Immature natural killer cell (primary cell): ENCODE data around the gene SLC4A4. TPM values are rescaled to one million over a fixed set of nuclear protein-coding genes. Genes with fewer than 3 reads are reported as not detected.
A peak's percentile ranks its signal among the peaks of the same experiment; 100 is the strongest.

Experiments used
- DNase-seq, 3 donors: peaks; one replicate each; pipeline ENCODE4 v3.0.0; 2022; ENCODE audit warnings: mixed read lengths in 1 of 3
- H3K27ac Mint-ChIP-seq, 6 donors: one replicate each; pipeline ENCODE4 v1.8.0; 2020; ENCODE audit warnings: mixed read lengths in 6 of 6, mild to moderate bottlenecking in 5 of 6, inconsistent platforms in 4 of 6, moderate library complexity in 3 of 6
- H3K27me3 Mint-ChIP-seq, 3 donors: one replicate each; pipeline ENCODE4 v1.8.0; 2020 to 2021; ENCODE audit warnings: low read depth in 3 of 3, mild to moderate bottlenecking in 3 of 3, mixed read lengths in 3 of 3, moderate library complexity in 3 of 3, inconsistent platforms in 1 of 3
- H3K36me3 Mint-ChIP-seq, 3 donors: one replicate each; pipeline ENCODE4 v1.8.0; 2020; ENCODE audit warnings: mixed read lengths in 3 of 3, inconsistent platforms in 2 of 3, mild to moderate bottlenecking in 2 of 3
- H3K4me1 Mint-ChIP-seq, 2 donors: one replicate each; pipeline ENCODE4 v1.8.0; 2020; ENCODE audit warnings: inconsistent platforms in 2 of 2, mild to moderate bottlenecking in 2 of 2, mixed read lengths in 2 of 2, moderate library complexity in 1 of 2
- H3K4me3 Mint-ChIP-seq, 5 donors: one replicate each; pipeline ENCODE4 v1.8.0; 2020; ENCODE audit warnings: mild to moderate bottlenecking in 5 of 5, mixed read lengths in 5 of 5, inconsistent platforms in 3 of 5, moderate library complexity in 3 of 5
- H3K9me3 Mint-ChIP-seq, 6 donors: one replicate each; pipeline ENCODE4 v1.8.0; 2020; ENCODE audit warnings: mild to moderate bottlenecking in 6 of 6, mixed read lengths in 6 of 6, inconsistent platforms in 4 of 6, moderate library complexity in 3 of 6
- polyA plus RNA-seq, 3 donors: library from polyadenylated mRNA; unstranded; fragments of 300-500 nt; fragmentation: Illumina TruSeq; gene quantifications; one replicate each; pipeline ENCODE4 v1.2.3, GENCODE V29; 2021

The SLC4A4 gene
- 1 to 10 TPM; 4.4 to 8.0 (median 7.1) TPM for polyA plus RNA-seq

DNA sequence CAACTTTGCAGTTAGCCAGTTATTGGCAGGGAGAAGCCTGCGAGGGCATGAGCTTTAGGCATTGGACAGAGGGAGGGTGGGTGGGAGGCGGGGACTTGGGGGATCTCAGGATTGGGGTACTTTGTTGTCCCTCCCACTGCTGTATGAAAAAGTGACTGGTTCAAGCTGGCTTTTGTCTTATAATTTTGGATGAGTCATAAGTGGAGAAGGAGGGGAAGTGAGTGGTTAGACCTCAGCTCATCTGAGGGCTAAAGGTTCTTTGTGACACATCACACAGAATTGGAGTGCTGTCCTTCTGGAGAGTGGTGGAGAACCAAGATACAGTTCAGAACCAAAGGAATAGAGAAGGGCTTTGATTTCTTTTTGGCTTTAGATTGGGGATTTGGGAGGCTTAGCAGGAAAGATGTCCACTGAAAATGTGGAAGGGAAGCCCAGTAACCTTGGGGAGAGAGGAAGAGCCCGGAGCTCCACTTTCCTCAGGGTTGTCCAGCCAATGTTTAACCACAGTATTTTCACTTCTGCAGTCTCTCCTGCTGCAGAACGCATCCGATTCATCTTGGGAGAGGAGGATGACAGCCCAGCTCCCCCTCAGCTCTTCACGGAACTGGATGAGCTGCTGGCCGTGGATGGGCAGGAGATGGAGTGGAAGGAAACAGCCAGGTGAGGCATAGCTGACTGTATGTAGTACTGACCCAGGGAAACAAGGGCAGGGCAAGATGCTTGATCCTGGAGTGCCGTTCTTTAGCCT lies at the start of gene SLC4A4:
Gene SLC4A4, plus strand, starts transcription at position 175 of the 748 bp plus-strand sequence.
- H3K4me3 Mint-ChIP-seq = peak within 1 kb of the TSS in 4 of 5 donors; percentile 37 to 57 (median 55)
- H3K27me3 Mint-ChIP-seq = no peaks in the 10 kb centered on the region
- H3K36me3 Mint-ChIP-seq = peaks cover 3 to 16% (median 11%) of the 10 kb centered on the region in 3 donors
- H3K27ac Mint-ChIP-seq = peak within 1 kb of the TSS in 3 of 6 donors; percentile 20 to 68 (median 40)
- peaks cover 14 to 16% of the 10 kb centered on the region in 2 donors for H3K4me1 Mint-ChIP-seq
- H3K9me3 Mint-ChIP-seq = peaks cover 0 to 2% (median 0%) of the 10 kb centered on the region in 6 donors
- peak; percentile 6 to 33 (median 14) for DNase-seq

DNA sequence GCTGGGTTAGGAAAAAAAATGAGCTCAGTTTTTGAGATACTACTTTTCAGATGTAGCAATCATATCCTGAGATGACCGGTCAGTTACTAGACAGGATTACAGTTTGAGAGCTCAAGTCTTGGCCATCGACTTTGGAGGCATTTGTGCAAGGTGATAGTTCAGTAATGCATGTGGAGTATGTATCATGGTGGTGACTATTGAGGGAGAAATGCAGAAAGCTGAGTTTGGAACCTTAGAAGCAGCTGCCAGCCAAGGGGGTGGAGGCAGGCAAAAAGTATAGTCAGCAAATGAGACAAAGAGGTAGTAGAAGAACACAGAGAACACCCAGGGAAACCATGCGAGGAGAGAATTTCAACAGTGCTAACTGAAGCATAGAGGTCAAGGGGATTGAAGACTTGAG lies 48.7 kb upstream of the SLC4A4 start:
- DNase-seq = no peak
- Mint-ChIP-seq H3K27ac (peak overlapping the region in 1 of 6 donors; percentile 23), H3K9me3 (no peaks in the 10 kb centered on the region), H3K36me3 (no peaks in the 10 kb centered on the region), H3K4me1 (peaks cover 2 to 5% of the 10 kb centered on the region in 2 donors), H3K27me3 (peaks cover 0 to 2% (median 0%) of the 10 kb centered on the region in 3 donors), H3K4me3 (no peak overlapping the region)

DNA sequence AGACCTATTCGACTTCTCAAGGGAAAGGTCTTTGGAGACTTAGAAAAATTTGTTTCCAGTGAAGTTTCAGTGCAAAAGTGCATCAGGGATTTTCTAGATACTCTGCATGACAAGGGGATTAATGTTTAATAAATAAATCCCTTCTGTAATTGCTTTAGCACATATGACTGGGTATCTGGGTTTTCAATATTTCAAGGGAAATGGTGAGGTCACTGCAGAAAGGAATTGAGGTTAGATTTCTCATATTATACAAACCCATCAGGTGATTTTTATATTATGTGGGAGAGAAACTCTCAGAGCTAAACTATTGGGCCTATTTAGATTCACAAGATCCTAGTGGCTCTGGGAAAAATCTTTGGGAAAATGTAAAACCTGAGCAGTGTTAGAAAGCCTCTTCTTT lies 48.3 kb upstream of the SLC4A4 start:
- no peak for DNase-seq
- Mint-ChIP-seq H3K27ac (no peak overlapping the region), H3K4me1 (peaks cover 2 to 5% of the 10 kb centered on the region in 2 donors), H3K4me3 (no peak overlapping the region), H3K27me3 (peaks cover 0 to 2% (median 0%) of the 10 kb centered on the region in 3 donors), H3K9me3 (no peaks in the 10 kb centered on the region), H3K36me3 (no peaks in the 10 kb centered on the region)

DNA sequence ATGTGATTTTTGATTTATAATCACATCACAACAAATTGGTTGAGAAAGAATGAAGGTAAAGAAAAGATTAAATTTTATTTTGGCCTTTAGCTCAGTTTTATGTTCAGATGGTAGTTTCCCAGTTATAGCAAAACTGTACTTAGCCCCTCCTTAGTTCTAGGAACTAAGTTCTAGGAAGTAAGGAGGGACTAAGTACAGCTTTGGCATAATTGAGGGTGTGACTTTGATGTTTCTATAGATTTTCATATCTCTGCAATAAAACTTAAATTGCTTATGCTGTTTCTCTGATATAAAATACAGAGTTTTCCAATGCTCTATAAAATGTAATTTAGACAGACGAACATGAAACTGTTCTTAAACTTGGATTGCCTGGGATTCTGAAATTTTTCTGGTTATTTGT lies 46.6 kb upstream of the SLC4A4 start:
- DNase-seq = no peak
- Mint-ChIP-seq H3K27ac (no peak overlapping the region), H3K4me3 (no peak overlapping the region), H3K36me3 (no peaks in the 10 kb centered on the region), H3K4me1 (peaks cover 0 to 2% of the 10 kb centered on the region in 2 donors), H3K9me3 (no peaks in the 10 kb centered on the region), H3K27me3 (peaks cover 0 to 2% (median 0%) of the 10 kb centered on the region in 3 donors)

DNA sequence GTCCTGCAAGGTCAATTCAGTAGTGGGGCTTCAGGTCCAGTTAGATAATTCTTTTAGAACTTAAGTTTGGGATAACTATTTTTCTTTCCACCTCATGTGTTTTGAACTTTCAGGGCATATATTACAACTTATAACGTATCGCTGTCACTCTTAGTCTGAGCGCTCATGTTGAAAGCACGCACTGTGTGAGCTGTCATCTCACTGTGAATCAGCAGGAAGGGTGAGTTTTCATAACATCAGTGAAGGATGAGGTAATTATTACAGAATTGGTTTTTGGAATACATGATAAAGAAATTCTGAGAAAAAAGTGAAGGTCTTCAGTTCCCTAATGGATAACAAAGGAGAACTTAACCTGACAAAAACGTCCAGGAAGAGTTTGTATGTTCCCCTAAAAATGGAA lies 45.1 kb upstream of the SLC4A4 start:
- peaks cover 0 to 2% of the 10 kb centered on the region in 2 donors for H3K4me1 Mint-ChIP-seq
- peaks cover 0 to 2% (median 0%) of the 10 kb centered on the region in 3 donors for H3K27me3 Mint-ChIP-seq
- no peak overlapping the region for H3K27ac Mint-ChIP-seq
- no peak for DNase-seq
- H3K36me3 Mint-ChIP-seq = no peaks in the 10 kb centered on the region
- H3K4me3 Mint-ChIP-seq = no peak overlapping the region
- H3K9me3 Mint-ChIP-seq = no peaks in the 10 kb centered on the region

DNA sequence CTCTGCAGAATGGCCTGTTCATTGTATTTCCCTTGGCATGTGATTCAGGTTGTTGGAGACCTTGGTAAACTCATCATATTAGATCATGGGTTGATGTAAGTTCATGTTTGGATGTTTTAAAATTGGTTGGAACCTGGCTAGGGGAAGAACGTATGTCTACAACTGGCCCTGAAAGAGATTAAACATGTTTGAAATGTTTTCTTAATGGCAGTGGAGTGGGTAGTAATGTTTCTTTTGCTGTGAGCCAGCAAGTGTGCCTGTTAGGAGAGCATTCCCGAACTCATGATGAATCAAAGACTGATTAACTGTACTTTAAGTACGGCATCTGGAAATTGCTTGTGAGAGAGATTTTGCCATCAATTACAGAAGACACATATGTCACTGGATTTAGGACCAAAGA lies 44.5 kb upstream of the SLC4A4 start:
- peaks cover 0 to 2% (median 0%) of the 10 kb centered on the region in 3 donors for H3K27me3 Mint-ChIP-seq
- no peaks in the 10 kb centered on the region for H3K36me3 Mint-ChIP-seq
- H3K9me3 Mint-ChIP-seq = no peaks in the 10 kb centered on the region
- no peak overlapping the region for H3K27ac Mint-ChIP-seq
- H3K4me1 Mint-ChIP-seq = peaks cover 0 to 4% of the 10 kb centered on the region in 2 donors
- DNase-seq = no peak
- no peak overlapping the region for H3K4me3 Mint-ChIP-seq

DNA sequence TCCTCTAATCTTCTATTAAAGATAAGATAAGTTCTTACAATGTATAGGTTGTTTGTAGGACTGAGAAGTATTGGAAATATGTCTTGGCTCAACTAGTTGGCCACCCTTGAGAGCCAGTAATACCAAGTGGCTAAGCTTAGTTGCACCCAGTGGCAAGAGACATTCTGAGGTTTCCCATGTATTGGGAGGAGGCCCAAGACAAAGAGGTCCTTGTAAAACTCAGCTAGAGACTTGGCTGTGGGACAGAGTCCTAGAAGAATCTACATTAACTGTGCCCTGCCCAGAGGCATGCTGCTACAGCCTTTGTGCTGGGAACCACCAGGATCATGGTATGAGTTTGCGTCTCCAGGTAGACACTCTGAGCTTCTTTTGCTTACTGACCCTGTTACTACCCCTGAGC lies 41.9 kb upstream of the SLC4A4 start:
- H3K4me3 Mint-ChIP-seq = no peak overlapping the region
- peaks cover 0 to 5% of the 10 kb centered on the region in 2 donors for H3K4me1 Mint-ChIP-seq
- H3K27me3 Mint-ChIP-seq = no peaks in the 10 kb centered on the region
- no peak overlapping the region for H3K27ac Mint-ChIP-seq
- H3K9me3 Mint-ChIP-seq = no peaks in the 10 kb centered on the region
- no peaks in the 10 kb centered on the region for H3K36me3 Mint-ChIP-seq
- DNase-seq = no peak

DNA sequence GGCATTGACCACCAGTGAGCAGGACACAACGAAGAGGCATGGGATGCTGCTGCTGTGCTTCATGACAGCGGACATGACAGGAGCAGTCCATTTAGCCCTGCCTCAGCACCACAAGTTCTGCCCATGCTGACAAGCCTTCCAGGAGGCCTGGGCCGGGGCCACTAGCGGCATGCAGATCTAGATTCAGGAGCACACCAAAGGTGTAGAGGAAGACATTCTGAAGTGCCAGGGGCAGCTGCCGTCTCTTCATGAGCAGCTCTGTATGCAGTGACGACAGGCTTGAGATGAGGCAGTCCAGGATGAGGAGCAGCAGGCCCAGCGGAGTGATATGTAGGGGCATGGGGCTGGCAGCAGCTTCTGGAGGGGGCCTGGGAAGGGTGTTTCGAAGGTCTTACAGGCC lies 38.5 kb upstream of the SLC4A4 start:
- H3K36me3 Mint-ChIP-seq = no peaks in the 10 kb centered on the region
- H3K4me3 Mint-ChIP-seq = no peak overlapping the region
- no peaks in the 10 kb centered on the region for H3K27me3 Mint-ChIP-seq
- peaks cover 3 to 8% of the 10 kb centered on the region in 2 donors for H3K4me1 Mint-ChIP-seq
- DNase-seq = no peak
- no peaks in the 10 kb centered on the region for H3K9me3 Mint-ChIP-seq
- H3K27ac Mint-ChIP-seq = peak overlapping the region in 1 of 6 donors; percentile 6

DNA sequence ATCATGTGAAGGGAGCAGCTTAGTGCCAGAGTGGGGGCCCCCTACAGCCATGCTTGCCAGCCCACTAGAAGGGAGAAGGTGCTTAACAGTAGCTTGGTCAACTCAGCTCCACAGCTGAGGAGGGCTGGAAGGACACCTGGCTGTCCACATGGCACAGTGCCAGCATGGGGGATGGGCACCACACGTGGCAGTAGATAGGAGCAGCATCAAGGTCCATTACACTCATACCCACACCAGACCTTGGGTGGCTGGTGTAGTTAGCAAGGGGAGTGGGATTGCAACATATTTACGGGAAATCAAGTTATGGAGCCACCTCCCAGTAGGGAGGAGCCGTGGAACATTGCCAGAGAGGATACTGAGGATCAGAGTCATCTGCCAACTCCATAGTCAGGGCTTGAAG lies 37.9 kb upstream of the SLC4A4 start:
- no peak for DNase-seq
- Mint-ChIP-seq H3K36me3 (no peaks in the 10 kb centered on the region), H3K27ac (peak overlapping the region in 2 of 6 donors; percentile 4 to 59), H3K4me3 (no peak overlapping the region), H3K4me1 (peaks cover 9 to 13% of the 10 kb centered on the region in 2 donors), H3K27me3 (no peaks in the 10 kb centered on the region), H3K9me3 (no peaks in the 10 kb centered on the region)

DNA sequence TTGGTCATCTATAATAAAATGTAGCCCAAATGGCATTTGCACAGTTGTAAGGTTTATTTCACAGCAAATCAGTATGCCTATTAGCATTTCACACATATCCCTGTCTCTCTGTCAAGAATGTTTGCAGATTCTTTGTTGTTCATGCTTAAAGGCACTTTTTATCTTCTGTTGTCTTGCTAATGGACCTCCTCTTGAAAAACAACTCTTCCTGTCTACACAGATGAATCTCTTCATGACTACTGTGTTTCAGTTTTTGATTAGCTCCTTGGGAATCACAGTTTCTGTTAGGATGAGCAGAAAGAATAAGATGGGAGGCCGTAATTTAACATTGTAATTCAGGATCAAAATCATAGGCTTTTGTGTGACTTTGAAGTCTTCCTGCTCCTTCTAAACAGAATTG lies 35.5 kb upstream of the SLC4A4 start:
- Mint-ChIP-seq H3K9me3 (no peaks in the 10 kb centered on the region), H3K4me3 (no peak overlapping the region), H3K27ac (no peak overlapping the region), H3K27me3 (no peaks in the 10 kb centered on the region), H3K4me1 (peaks cover 23 to 31% of the 10 kb centered on the region in 2 donors), H3K36me3 (peaks cover 0 to 2% (median 2%) of the 10 kb centered on the region in 3 donors)
- no peak for DNase-seq

DNA sequence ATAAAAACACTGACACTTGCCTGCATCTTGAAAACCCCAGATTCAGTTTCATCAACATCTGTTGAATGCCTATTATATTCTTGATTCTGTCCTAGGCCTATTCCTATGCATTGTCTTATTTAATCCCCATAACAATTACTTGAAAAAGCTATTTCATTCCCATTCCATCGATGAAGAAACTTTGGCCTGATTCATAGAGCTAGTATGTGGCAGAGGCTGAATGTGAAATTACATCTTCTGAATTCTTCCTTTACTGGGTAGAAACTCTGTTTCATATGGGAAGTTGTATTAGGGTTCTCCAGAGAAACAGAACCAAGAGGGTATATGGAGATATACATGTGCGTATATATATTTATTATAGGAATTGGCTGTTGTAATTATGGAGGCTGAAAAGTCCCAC lies 35.0 kb upstream of the SLC4A4 start:
- H3K27me3 Mint-ChIP-seq = no peaks in the 10 kb centered on the region
- H3K36me3 Mint-ChIP-seq = peaks cover 0 to 4% (median 3%) of the 10 kb centered on the region in 3 donors
- no peak overlapping the region for H3K4me3 Mint-ChIP-seq
- DNase-seq = no peak
- no peak overlapping the region for H3K27ac Mint-ChIP-seq
- peaks cover 23 to 32% of the 10 kb centered on the region in 2 donors for H3K4me1 Mint-ChIP-seq
- no peaks in the 10 kb centered on the region for H3K9me3 Mint-ChIP-seq

DNA sequence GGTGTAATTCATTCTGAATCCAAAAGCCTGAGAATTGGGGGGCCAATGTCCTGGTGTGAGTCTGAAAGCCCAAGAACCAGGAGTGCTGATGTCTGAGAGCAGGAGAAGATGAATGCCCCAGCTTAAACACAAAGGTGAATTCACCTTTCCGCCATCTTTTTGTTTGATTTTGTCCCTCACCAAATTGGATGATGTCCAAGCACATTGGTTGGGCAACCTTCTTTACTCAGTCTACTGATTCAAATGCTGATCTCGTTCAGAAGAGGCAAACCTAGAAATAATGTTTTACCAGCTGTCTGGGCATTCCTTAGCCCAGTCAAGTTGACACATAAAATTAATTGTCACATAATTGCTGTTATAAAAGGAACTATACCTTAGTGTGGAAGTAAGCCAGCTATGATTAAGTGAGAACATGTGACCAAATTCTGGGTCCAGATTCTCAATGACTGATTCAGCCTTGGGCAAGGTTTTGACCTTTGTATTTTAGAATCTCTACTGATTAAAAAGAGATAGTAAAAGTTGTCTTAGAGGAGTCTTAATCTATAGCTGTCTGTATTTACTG lies 34.5 kb upstream of the SLC4A4 start:
- H3K27me3 Mint-ChIP-seq = no peaks in the 10 kb centered on the region
- peaks cover 0 to 5% (median 3%) of the 10 kb centered on the region in 3 donors for H3K36me3 Mint-ChIP-seq
- no peak overlapping the region for H3K4me3 Mint-ChIP-seq
- no peak for DNase-seq
- H3K27ac Mint-ChIP-seq = no peak overlapping the region
- H3K9me3 Mint-ChIP-seq = no peaks in the 10 kb centered on the region
- H3K4me1 Mint-ChIP-seq = peaks cover 23 to 30% of the 10 kb centered on the region in 2 donors

DNA sequence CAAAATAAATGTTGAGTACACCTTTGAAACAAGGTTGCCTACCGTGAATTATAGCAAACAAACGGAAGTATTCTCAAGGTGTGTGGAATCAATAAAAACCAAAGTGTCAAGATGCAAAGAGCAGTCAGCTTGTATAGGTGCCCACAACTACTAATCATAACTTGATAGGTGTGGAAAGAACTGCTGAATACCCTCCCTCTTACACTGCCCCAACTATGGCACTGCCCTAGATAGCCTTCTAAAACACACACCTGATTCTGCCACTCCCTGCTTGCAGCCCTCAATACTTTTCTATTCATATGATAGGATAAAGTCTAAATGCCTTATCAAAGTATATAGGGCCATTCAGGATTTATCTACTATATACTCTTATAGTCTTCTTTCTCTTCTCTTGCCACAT lies 31.1 kb upstream of the SLC4A4 start:
- DNase-seq = no peak
- H3K4me3 Mint-ChIP-seq = no peak overlapping the region
- peaks cover 23 to 27% of the 10 kb centered on the region in 2 donors for H3K4me1 Mint-ChIP-seq
- peaks cover 0 to 4% (median 0%) of the 10 kb centered on the region in 6 donors for H3K9me3 Mint-ChIP-seq
- no peak overlapping the region for H3K27ac Mint-ChIP-seq
- peaks cover 0 to 13% (median 8%) of the 10 kb centered on the region in 3 donors for H3K36me3 Mint-ChIP-seq
- no peaks in the 10 kb centered on the region for H3K27me3 Mint-ChIP-seq

DNA sequence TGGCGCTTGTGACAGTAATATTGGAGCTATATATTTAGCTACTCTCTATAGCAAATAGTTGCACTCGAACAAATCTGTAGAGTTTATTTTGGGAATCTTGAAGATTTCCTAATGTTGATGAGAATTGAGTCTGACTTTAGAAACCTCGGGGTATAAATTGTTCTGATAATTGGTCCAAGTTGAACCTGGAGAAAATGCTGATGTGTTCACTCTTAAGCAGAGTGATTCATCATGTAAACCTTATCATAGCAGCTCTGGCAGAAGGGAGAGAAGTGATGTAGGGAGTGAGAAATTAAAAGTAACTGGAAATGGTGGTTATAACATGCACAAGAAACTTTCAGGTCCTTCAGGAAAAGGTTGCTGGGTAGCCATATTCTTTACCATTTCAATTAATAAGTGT lies 16.4 kb upstream of the SLC4A4 start:
- DNase-seq = no peak
- peaks cover 0 to 1% (median 0%) of the 10 kb centered on the region in 3 donors for H3K27me3 Mint-ChIP-seq
- no peak overlapping the region for H3K27ac Mint-ChIP-seq

More for the DNA sequence above, 16.4 kb upstream of the SLC4A4 start:
- Mint-ChIP-seq H3K9me3 (no peaks in the 10 kb centered on the region), H3K4me3 (no peak overlapping the region), H3K36me3 (no peaks in the 10 kb centered on the region), H3K4me1 (peaks cover 0 to 1% of the 10 kb centered on the region in 2 donors)
